Measurements from ENCODE around the gene SPTLC1.
"Not testable (repeated sequence)": the region's sequence is repeated elsewhere in the genome, so short reads cannot be mapped to it uniquely, and the experiment has no call there.

The SPTLC1 gene

DNA sequence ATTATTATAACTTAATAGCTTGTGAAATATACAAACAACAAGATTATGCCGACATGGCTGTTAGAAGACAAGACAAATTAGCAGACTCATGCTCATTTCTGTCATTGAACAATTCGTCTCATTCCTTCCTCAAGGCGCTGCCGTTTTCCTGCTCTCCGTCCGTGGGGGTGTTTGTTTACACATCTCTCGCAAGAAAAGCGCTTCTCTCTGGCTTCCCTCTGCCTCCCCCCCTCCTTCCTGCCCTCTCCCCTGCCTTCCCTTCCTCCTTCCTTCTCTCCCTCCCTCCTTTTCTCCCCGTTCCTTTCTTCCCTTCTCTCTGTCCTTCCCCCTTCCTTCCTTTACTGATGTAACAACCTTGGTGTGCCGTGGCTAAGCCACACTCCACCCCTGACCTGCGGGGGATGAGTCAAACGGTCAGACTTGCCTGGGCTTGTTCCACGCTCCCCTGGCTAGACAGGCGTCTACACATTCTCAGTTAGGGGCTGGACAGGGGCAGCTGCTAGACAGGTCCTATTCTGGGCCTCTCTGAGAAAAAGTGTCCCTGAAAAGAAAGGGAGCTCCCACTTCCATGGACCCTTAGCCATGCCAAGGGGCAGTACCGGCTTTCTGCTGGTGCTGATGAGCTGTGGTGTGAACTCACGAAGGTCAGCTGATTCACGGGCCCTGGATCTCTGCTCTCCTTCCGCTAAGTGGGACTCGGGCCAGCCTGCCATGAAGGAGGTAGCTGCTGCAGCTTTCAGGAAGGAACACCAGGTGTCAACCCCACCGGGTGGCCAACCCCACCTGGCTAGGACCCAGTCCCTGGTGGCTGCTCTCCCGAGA is 32.0 kb upstream of the SPTLC1 start:
- H3K4me1 Mint-ChIP-seq (ENCODE audit: low read depth) = peaks cover 7% of the 10 kb centered on the region
- H3K4me3 Mint-ChIP-seq = peak overlapping the region; percentile 67
- H3K36me3 Mint-ChIP-seq (ENCODE audit: low read depth) = no peaks in the 10 kb centered on the region
- H3K9me3 Mint-ChIP-seq = no peaks in the 10 kb centered on the region
- H3K27ac Mint-ChIP-seq = peak overlapping the region; percentile 81
- H3K27me3 Mint-ChIP-seq (ENCODE audit: low read depth) = peaks cover 13% of the 10 kb centered on the region

DNA sequence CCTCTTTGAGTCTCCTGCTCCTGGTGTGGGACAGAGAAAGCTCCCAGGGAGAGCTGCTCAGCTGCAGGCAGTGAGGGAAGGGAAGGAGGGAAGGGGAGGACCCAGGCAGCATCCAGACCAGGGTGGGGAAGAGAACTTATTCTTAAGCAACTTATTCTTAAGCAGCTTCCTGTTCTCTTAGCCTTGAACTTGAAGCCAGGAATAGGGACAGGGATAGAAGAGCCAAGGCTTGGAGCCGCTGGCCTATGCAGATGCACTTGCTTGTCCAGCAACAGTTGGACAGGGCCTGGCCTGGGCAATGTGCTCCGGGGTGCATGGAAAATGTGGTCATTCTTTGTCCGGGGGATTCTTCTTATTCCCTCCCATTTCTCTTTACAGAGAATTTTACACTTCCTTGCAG is 31.4 kb upstream of the SPTLC1 start:
- Mint-ChIP-seq H3K9me3 (no peaks in the 10 kb centered on the region), H3K4me3 (no peak overlapping the region), H3K4me1 (ENCODE audit: low read depth) (peaks cover 7% of the 10 kb centered on the region), H3K27me3 (ENCODE audit: low read depth) (peaks cover 20% of the 10 kb centered on the region), H3K27ac (no peak overlapping the region), H3K36me3 (ENCODE audit: low read depth) (no peaks in the 10 kb centered on the region)

DNA sequence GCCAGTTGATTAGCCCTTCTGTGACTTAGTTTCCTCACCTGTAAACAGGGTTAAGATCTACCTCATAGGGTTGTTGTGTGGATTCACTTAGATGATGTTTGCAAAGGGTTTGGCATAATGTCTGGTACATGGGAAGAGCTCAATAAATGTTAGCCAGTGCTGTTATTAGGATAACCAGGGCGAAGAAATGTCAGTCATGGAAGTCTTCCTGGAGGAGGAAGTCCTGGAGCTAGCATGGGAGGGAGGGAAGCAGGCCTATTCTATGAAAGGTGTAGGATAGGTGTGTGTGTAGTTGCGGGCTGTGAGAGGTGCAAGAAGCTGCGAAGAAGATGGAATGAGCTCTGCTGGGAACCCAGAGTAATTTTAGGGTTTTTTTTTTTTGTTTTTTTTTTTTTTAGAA is 30.6 kb upstream of the SPTLC1 start:
- Mint-ChIP-seq H3K27ac (peak overlapping the region; percentile 61), H3K27me3 (ENCODE audit: low read depth) (peaks cover 26% of the 10 kb centered on the region), H3K4me3 (peak overlapping the region; percentile 22)
- not testable (repeated sequence) for H3K4me1 Mint-ChIP-seq (ENCODE audit: low read depth); H3K9me3 Mint-ChIP-seq; H3K36me3 Mint-ChIP-seq (ENCODE audit: low read depth)

DNA sequence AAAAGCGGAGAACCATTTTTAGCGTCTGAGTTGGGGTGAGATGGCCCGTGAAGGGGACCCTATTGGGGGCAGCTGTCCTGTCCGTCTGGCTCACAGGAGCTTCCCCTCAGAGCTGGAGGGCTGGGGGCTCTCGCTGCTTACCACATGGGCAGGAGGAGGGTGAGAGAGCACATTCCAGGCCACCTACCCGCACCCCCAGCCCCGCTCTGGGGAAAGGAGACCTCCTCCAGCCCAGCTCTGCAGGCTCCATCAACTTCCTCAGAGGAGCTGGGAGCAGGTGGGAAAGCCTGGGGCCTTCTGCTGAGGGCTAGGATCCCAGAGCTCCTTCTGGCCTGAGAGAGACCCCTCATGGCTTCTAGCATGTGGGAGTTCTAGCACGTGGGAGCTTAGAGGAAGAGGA is 27.1 kb upstream of the SPTLC1 start:
- Mint-ChIP-seq H3K36me3 (ENCODE audit: low read depth) (no peaks in the 10 kb centered on the region), H3K4me3 (no peak overlapping the region), H3K4me1 (ENCODE audit: low read depth) (peaks cover 13% of the 10 kb centered on the region), H3K27me3 (ENCODE audit: low read depth) (peaks cover 40% of the 10 kb centered on the region), H3K9me3 (no peaks in the 10 kb centered on the region), H3K27ac (no peak overlapping the region)

DNA sequence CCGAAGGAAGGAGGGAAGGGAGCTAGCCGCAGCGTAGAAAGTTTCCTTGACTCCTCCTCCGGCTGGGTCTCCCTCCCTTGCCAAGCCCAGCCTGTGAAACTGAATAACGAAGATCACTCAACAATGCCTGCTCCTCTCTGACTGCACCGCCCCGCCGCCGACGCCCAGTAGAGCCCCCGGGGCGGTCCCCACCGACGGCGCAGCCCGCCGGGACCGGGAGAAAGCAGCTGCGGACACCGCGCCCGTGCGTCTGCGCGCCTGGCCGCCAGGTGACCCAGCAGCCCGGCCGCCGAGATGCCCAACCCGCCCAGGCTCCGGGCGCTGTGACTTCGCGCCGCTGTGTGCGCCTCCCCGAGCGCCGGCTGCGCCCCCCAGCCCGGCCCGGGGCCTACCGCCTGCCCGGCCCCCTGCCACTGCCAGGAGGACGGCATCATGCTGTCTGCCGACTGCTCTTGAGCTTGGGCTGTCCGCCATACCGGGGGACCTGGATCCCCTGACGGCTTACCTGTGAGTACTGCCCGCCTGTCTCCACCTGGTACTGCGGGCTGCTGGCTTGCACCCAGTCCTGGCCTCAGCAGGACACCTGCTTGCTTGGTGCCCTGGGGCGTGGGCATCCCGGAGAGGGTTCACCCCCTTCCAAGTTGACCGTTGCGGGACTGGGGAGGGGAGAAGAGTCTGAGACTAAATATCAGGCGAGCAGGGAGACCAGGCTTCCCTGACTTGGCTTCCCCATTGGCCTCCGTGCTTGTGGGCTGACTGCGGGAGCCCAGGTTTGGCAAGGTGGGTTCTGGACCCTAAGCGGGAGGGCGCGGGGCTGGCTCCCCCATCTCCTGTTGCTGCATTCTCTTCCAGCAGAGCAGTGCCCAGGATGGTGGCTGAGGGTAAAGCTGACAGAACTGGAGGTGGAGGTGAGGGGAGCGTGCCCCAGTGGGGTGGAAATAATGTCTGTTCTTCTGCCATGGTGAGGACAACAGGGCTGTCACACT is 26.2 kb upstream of the SPTLC1 start:
- no peaks in the 10 kb centered on the region for H3K36me3 Mint-ChIP-seq (ENCODE audit: low read depth)
- H3K4me3 Mint-ChIP-seq = peak overlapping the region; percentile 81
- peaks cover 10% of the 10 kb centered on the region for H3K4me1 Mint-ChIP-seq (ENCODE audit: low read depth)
- peaks cover 40% of the 10 kb centered on the region for H3K27me3 Mint-ChIP-seq (ENCODE audit: low read depth)
- H3K9me3 Mint-ChIP-seq = no peaks in the 10 kb centered on the region
- H3K27ac Mint-ChIP-seq = no peak overlapping the region

DNA sequence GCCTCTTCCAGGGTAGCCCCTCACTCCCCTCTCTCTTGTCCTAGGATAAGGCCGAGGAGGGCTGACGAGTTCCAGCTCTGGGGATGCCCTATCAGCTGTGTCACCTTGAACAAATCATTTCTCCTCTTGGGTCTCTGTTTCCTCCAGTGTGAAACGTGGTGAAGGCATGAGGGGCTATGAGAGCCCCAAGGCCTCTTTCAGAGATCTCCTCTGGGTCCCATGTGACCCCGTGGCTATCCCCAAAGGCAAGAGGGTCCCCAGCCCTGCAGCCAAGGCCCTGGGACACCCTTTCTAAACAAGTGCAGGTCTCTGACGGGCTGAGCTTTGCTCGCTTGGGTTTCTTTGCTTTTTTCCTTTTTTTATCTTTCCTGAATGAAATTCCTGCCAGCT is 25.5 kb upstream of the SPTLC1 start:
- no peak overlapping the region for H3K27ac Mint-ChIP-seq

DNA sequence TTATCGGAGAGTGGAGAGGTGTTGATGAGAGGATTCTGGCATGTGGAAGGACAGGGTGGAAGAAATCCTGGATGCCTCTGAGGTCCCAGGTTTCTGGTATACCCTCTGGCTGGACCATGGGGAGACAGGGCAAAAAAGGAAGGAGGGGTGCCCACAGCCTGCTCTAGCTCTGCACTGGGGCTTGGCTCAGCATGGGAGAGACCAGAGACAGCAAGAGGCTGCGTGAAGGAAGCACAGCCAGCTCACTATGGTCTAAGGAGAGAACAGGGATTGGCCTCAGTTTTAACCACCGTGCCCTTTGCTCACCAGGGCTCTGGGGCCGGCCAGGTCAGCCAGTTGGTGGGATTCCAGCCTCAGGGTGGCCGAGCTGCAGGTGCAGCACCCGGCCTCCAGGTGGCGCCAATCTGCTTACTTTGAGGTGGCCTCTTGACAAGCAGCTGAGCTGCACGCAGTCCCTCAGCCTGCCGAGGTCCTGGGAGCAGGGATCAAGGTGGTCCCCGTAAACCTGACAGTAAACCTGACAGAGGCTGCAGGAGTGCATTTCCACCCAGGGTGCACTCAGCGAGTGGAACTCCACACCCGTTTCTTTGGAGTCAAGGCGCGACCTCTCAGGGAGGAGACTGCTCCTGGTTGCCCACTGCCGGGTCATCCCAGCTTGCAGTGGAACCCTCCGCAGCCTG is 25.0 kb upstream of the SPTLC1 start:
- H3K27ac Mint-ChIP-seq = no peak overlapping the region
- peaks cover 40% of the 10 kb centered on the region for H3K27me3 Mint-ChIP-seq (ENCODE audit: low read depth)
- no peaks in the 10 kb centered on the region for H3K36me3 Mint-ChIP-seq (ENCODE audit: low read depth)
- H3K9me3 Mint-ChIP-seq = no peaks in the 10 kb centered on the region
- H3K4me1 Mint-ChIP-seq (ENCODE audit: low read depth) = peaks cover 6% of the 10 kb centered on the region
- no peak overlapping the region for H3K4me3 Mint-ChIP-seq

More for the DNA sequence above, 25.5 kb upstream of the SPTLC1 start:
- peaks cover 8% of the 10 kb centered on the region for H3K4me1 Mint-ChIP-seq (ENCODE audit: low read depth)
- peak overlapping the region; percentile 81 for H3K4me3 Mint-ChIP-seq
- H3K27me3 Mint-ChIP-seq (ENCODE audit: low read depth) = peaks cover 40% of the 10 kb centered on the region
- H3K9me3 Mint-ChIP-seq = no peaks in the 10 kb centered on the region
- no peaks in the 10 kb centered on the region for H3K36me3 Mint-ChIP-seq (ENCODE audit: low read depth)

DNA sequence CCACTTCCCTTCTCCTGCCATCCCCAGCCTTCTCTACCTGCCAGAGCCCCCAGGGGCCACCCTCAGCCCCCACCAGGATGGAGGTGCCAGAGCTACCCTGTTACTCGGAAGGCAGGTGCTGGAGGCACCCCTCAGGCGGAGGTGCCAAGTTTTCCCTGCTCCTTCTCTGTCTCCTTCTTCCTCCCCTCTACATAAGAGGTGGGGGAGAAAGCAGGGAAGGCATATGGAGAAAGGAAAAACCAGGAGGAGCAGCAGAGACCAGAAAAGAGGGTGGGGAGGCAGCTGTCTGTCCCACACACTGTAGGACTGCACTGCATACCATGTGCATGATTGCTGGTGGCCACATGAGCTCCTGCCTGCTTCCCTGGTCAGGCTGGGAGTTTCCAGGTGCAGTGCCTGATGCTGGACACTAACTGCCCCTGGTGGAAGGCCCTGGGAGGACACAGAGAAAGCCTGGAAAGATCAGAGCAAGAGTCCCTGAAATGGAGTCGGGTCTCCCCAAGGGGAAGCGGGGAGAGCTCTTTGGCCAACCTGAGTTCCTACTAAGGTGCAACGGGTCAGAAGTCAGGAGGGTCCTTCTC is 23.8 kb upstream of the SPTLC1 start:
- not testable (repeated sequence) for H3K9me3 Mint-ChIP-seq; H3K27ac Mint-ChIP-seq; H3K4me1 Mint-ChIP-seq (ENCODE audit: low read depth); H3K36me3 Mint-ChIP-seq (ENCODE audit: low read depth); H3K4me3 Mint-ChIP-seq
- peaks cover 41% of the 10 kb centered on the region for H3K27me3 Mint-ChIP-seq (ENCODE audit: low read depth)

DNA sequence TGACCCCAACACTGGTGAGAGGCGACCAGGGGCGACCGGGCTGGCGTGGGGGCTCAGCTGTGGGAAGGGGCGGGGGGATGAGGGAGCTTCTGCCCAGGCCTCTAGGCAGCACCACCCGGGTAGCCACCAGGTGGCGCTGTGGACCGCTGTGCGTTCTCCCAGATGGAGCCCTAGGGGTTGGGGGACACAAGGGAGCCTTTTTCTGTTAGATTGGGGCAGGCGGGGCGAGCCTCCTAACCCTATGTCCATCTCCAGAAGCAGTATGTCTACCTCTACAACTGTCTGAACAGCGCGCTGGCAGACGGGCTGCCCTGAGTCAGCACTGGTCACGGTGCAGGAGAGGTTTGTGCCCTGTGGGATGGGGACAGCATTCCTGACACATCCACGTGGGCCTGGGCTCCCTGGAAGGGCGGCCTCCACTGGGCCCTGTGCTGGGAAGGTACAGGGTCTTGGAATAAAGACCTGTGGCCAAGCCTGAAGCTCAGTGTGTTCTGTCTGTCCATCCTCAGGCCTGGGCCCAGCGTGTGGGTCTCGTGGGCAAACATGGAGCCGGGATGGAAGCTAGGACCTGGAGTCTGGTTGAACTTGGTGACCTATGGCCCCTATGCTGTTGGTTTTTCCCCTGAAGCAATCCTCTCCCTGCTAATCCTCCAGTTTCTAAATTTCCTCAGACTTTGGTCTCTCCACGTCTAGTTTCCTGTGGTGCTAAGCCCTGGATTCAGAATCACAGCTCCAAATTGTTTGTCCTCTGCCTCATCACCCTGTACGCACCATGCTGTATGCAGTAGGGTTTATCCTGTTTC is 23.1 kb upstream of the SPTLC1 start:
- Mint-ChIP-seq H3K4me3 (no peak overlapping the region), H3K27me3 (ENCODE audit: low read depth) (peaks cover 42% of the 10 kb centered on the region), H3K4me1 (ENCODE audit: low read depth) (peaks cover 13% of the 10 kb centered on the region), H3K27ac (no peak overlapping the region), H3K9me3 (no peaks in the 10 kb centered on the region), H3K36me3 (ENCODE audit: low read depth) (no peaks in the 10 kb centered on the region)

DNA sequence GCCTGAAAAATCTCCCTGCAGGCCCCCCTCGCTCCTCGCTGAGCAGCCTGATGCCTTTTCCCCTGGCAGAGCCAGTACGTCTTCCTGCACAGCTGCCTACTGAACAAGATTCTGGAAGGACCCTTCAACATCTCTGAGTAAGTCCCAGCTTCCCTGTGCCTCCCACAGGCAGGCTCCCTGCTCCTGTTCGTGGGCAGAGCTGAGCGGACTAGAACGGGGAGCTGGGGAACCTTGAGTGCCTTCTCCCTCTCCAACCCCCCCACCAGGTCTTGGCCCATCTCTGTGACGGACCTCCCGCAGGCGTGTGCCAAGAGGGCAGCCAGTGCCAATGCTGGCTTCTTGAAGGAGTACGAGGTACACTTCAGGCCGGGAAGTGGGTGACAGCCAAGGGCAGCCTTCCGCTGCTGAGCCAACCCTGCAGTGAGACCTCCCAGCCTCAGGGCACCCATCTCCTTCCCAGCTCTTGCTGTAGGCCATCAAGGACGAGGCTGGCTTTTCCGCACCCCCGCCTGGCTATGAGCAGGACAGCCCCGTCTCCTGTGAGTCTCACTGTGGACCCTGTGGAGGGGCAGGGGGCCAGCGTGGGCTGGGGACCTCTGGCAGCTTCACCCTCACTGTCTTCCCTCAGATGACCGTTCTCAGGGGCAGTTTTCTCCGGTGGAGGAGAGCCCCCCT is 21.1 kb upstream of the SPTLC1 start:
- H3K27ac Mint-ChIP-seq = no peak overlapping the region
- H3K36me3 Mint-ChIP-seq (ENCODE audit: low read depth) = no peaks in the 10 kb centered on the region
- H3K4me3 Mint-ChIP-seq = no peak overlapping the region
- H3K27me3 Mint-ChIP-seq (ENCODE audit: low read depth) = peaks cover 31% of the 10 kb centered on the region
- H3K9me3 Mint-ChIP-seq = peaks cover 3% of the 10 kb centered on the region
- peaks cover 15% of the 10 kb centered on the region for H3K4me1 Mint-ChIP-seq (ENCODE audit: low read depth)

DNA sequence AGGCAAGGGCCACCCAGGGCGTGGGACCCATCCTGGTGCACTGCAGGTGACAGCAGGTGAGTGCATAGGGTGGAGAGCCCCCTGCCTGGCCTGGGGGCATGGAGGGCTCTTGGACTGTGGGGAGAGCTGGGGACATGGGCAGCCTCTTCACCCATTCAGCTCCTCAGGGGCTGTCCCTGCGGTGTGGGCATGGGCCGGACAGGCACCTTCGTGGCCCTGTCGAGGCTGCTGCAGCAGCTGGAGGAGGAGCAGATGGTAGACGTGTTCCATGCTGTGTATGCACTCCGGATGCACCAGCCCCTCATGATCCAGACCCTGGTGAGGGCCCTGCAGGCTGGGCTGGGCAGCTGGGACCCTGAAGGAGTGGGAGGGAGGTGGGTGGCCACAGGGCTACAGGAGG is 20.4 kb upstream of the SPTLC1 start:
- Mint-ChIP-seq H3K27ac (no peak overlapping the region), H3K9me3 (peaks cover 8% of the 10 kb centered on the region), H3K4me3 (no peak overlapping the region), H3K36me3 (ENCODE audit: low read depth) (peaks cover 2% of the 10 kb centered on the region), H3K27me3 (ENCODE audit: low read depth) (peaks cover 32% of the 10 kb centered on the region), H3K4me1 (ENCODE audit: low read depth) (peaks cover 10% of the 10 kb centered on the region)

DNA sequence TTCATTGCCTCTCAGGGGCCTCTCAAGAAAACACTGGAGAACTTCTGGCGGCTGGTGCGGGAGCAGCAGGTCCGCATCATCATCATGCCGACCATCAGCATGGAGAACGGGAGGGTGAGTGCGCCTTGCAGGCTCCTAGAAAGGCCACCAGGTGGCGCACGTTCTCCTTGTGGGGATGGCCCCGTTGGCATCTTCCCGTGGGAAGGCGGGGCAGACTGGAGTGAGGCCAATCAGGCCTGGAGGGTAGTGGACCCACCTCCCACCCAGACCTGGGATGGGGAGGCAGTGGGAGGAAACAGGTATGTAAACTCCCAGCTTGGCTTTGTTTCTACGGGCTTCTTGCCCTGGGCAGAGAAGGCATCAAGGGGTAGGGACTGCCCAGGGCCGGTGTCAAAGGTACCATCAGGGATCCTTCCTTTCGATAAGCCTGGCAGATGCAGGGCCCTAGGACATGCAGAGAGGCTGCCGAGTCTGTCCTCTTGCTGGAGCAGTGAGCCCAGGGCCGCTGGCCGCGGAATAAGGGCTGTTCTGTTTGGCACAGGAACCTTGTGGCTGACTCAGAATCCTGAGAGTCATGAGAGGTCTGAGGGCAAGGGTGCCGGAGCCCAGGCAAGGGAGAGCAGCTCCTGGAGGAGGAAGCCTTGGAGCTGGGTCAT is 18.9 kb upstream of the SPTLC1 start:
- Mint-ChIP-seq H3K4me3 (peak overlapping the region; percentile 62), H3K27ac (no peak overlapping the region), H3K4me1 (ENCODE audit: low read depth) (peaks cover 10% of the 10 kb centered on the region), H3K36me3 (ENCODE audit: low read depth) (peaks cover 2% of the 10 kb centered on the region), H3K27me3 (ENCODE audit: low read depth) (peaks cover 32% of the 10 kb centered on the region), H3K9me3 (peaks cover 8% of the 10 kb centered on the region)

DNA sequence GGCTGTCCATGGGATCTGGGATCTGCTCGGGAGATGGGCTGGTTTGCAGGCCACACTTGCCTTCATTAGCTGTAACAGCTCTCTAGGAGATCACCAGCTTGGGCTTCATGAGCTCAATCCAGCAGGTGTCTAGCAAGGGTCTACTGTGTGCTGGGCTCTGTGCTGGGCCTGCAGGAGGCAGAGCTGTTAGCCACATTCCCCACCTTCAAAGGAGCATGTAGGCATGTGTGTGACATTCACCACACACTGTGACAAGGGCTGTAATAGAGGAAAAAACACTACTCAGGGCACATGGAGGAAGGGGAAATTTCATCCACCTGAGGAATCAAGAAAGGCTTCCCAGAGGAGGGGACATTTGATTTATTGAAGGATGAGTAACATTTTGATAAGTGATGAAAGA is 17.7 kb upstream of the SPTLC1 start:
- H3K27ac Mint-ChIP-seq; H3K36me3 Mint-ChIP-seq (ENCODE audit: low read depth); H3K9me3 Mint-ChIP-seq; H3K4me1 Mint-ChIP-seq (ENCODE audit: low read depth); H3K4me3 Mint-ChIP-seq: not testable (repeated sequence)
- H3K27me3 Mint-ChIP-seq (ENCODE audit: low read depth) = peaks cover 31% of the 10 kb centered on the region
